Measurements from ENCODE around the gene TUBG2.
"Not testable (repeated sequence)": the region's sequence is repeated elsewhere in the genome, so short reads cannot be mapped to it uniquely, and the experiment has no call there.

The TUBG2 gene

GRCh38 chr17:42659079-42659931 is at the start of gene TUBG2:
Gene TUBG2, plus strand, starts transcription at chr17:42659284. Its CDS starts 220 bp downstream, at chr17:42659504.
- DNase-seq = peak; percentile 88

GRCh38 chr17:42609814-42610801 is 49.0 kb upstream of the TUBG2 start:
- DNase-seq = not testable (repeated sequence)

- no peak for DNase-seq
These were observed 47.1 kb upstream of the TUBG2 start for GRCh38 chr17:42612013-42612412.

GRCh38 chr17:42613699-42614295 is 45.3 kb upstream of the TUBG2 start:
- DNase-seq = no peak

- DNase-seq = no peak
These were observed 41.1 kb upstream of the TUBG2 start for GRCh38 chr17:42617956-42618431.

GRCh38 chr17:42618442-42619150 is 40.5 kb upstream of the TUBG2 start:
- no peak for DNase-seq

- DNase-seq = not testable (repeated sequence)
These were observed 37.1 kb upstream of the TUBG2 start for GRCh38 chr17:42621987-42622386.

- no peak for DNase-seq
These were observed 35.8 kb upstream of the TUBG2 start for GRCh38 chr17:42623271-42623670.

GRCh38 chr17:42623732-42624596 is 35.1 kb upstream of the TUBG2 start:
- DNase-seq = no peak

GRCh38 chr17:42627032-42627764 is 31.9 kb upstream of the TUBG2 start:
- not testable (repeated sequence) for DNase-seq

GRCh38 chr17:42629411-42630009 is 29.6 kb upstream of the TUBG2 start:
- no peak for DNase-seq

GRCh38 chr17:42632949-42633444 is 26.1 kb upstream of the TUBG2 start:
- no peak for DNase-seq

- DNase-seq = no peak
These were observed 19.5 kb upstream of the TUBG2 start for GRCh38 chr17:42639525-42640113.

GRCh38 chr17:42640121-42640520 is 19.0 kb upstream of the TUBG2 start:
- DNase-seq = no peak

GRCh38 chr17:42642336-42642735 is 16.7 kb upstream of the TUBG2 start:
- no peak for DNase-seq

GRCh38 chr17:42647778-42648177 is 11.3 kb upstream of the TUBG2 start:
- DNase-seq = no peak

- no peak for DNase-seq
These were observed 7.7 kb upstream of the TUBG2 start for GRCh38 chr17:42651392-42651791.

GRCh38 chr17:42653179-42654124 is 5.6 kb upstream of the TUBG2 start:
- DNase-seq = no peak
